ENCODE data around the gene TMEM234.
A peak's percentile ranks its signal among the peaks of the same experiment; 100 is the strongest.

The TMEM234 gene

GRCh38 chr1:32239337-32239736 lies 17.2 kb upstream of the TMEM234 start:
- DNase-seq = no peak

- no peak for DNase-seq
Observed at GRCh38 chr1:32234792-32235191, 12.6 kb upstream of the TMEM234 start.

- no peak for DNase-seq
Observed at GRCh38 chr1:32232558-32233304, 10.6 kb upstream of the TMEM234 start.

GRCh38 chr1:32231843-32232432 lies 9.8 kb upstream of the TMEM234 start:
- no peak for DNase-seq

- DNase-seq = no peak
Observed at GRCh38 chr1:32228771-32229170, 6.6 kb upstream of the TMEM234 start.

GRCh38 chr1:32224285-32224684 lies 2.1 kb upstream of the TMEM234 start:
- no peak for DNase-seq

GRCh38 chr1:32223683-32224082 lies 1.5 kb upstream of the TMEM234 start:
- DNase-seq = no peak

- no peak for DNase-seq
Observed at GRCh38 chr1:32221581-32221979, 573 bp downstream of the TMEM234 start.

GRCh38 chr1:32220746-32221580 lies 1.2 kb downstream of the TMEM234 start:
- no peak for DNase-seq

- no peak for DNase-seq
Observed at GRCh38 chr1:32219022-32219421, 3.1 kb downstream of the TMEM234 start.

- DNase-seq = no peak
Observed at GRCh38 chr1:32216566-32216965, 5.6 kb downstream of the TMEM234 start.

- peak; percentile 67 for DNase-seq
Observed at GRCh38 chr1:32215629-32216480, 6.3 kb downstream of the TMEM234 start.

- DNase-seq = no peak
Observed at GRCh38 chr1:32208891-32209328, 13.2 kb downstream of the TMEM234 start, which contains the start of gene DCDC2B. Gene DCDC2B (plus strand): TSS chr1:32209089. CDS start chr1:32209094, 5 bp downstream.

- DNase-seq = no peak
Observed at GRCh38 chr1:32208469-32208868, 13.7 kb downstream of the TMEM234 start.

- peak; percentile 94 for DNase-seq
Observed at GRCh38 chr1:32205401-32206370, 16.5 kb downstream of the TMEM234 start, which contains the start of gene IQCC. Gene IQCC (plus strand): TSS chr1:32205671. CDS start chr1:32205682, 11 bp downstream.

- no peak for DNase-seq
Observed at GRCh38 chr1:32204943-32205361, 17.2 kb downstream of the TMEM234 start.

GRCh38 chr1:32201011-32201855 lies 20.9 kb downstream of the TMEM234 start:
- peak; percentile 89 for DNase-seq

- peak; percentile 82 for DNase-seq
Observed at GRCh38 chr1:32200226-32201010, 21.7 kb downstream of the TMEM234 start, which contains the start of gene CCDC28B. Gene CCDC28B (plus strand): TSS chr1:32200595. CDS start chr1:32201936, 1,341 bp downstream.

- DNase-seq = no peak
Observed at GRCh38 chr1:32199717-32200072, 22.5 kb downstream of the TMEM234 start.

Measured in activated CD8-positive, alpha-beta memory T cell treated with anti-CD3 and anti-CD28 coated beads, Interleukin-2, amount 50 U/mL, for 48 hours (primary cell).